GM06990 (cell line): ENCODE results near the gene PAX2.

Experiments used
- DNase-seq: peaks from one replicate; pipeline ENCODE4 v3.0.0-alpha.2; 2011; ENCODE audit not compliant: insufficient read length; ENCODE audit errors: extremely low read depth
- H3K27me3 ChIP-seq: replicated peaks from 2 replicates; pipeline ENCODE4 v1.6.0; 2011; ENCODE audit warnings: low read length; ENCODE audit not compliant: control insufficient read depth, insufficient read depth
- H3K36me3 ChIP-seq: 2 replicates; pipeline ENCODE4 v1.5.1; 2011; ENCODE audit warnings: low read length; ENCODE audit not compliant: control insufficient read depth, insufficient read depth
- H3K4me3 ChIP-seq: replicated peaks from 2 replicates; pipeline ENCODE4 v1.5.1; 2011; ENCODE audit warnings: low read depth, mild to moderate bottlenecking, control low read depth, low read length
- CTCF ChIP-seq: IDR thresholded peaks from 2 replicates; pipeline ENCODE4 v1.5.1; 2011; ENCODE audit warnings: low read length, control low read depth, mild to moderate bottlenecking, inconsistent platforms; ENCODE audit not compliant: insufficient read depth, poor library complexity, severe bottlenecking

Gene PAX2

GRCh38 chr10:100731407-100732240 lies 13.8 kb upstream of the PAX2 start:
- TF ChIP-seq CTCF: no peak
- no peak for DNase-seq
- no peaks in the 10 kb centered on the region for H3K36me3 ChIP-seq
- H3K4me3 ChIP-seq: no peak overlapping the region
- peaks cover 4% of the 10 kb centered on the region for H3K27me3 ChIP-seq

DNA sequence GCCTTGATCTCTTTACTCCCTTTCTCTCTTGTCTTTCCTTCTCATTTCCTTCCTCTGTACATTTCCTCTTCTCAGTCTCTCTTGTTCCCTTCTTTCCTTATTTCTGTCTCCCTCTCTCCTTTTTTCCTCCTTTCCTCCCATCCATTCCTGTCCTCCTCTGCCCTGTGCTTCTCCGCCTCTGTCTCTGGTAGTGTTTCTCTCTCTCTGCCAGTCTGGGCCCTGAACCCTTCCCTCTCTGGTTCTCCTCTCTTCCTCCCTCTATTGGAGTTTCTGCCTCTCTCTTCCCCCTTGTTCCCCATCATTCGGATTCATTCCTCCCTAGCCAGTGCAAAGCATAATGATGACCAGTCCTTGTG lies 13.2 kb upstream of the PAX2 start:
- no peak overlapping the region for H3K4me3 ChIP-seq
- no peaks in the 10 kb centered on the region for H3K36me3 ChIP-seq
- DNase-seq: no peak
- peaks cover 7% of the 10 kb centered on the region for H3K27me3 ChIP-seq
- TF ChIP-seq CTCF: no peak

DNA sequence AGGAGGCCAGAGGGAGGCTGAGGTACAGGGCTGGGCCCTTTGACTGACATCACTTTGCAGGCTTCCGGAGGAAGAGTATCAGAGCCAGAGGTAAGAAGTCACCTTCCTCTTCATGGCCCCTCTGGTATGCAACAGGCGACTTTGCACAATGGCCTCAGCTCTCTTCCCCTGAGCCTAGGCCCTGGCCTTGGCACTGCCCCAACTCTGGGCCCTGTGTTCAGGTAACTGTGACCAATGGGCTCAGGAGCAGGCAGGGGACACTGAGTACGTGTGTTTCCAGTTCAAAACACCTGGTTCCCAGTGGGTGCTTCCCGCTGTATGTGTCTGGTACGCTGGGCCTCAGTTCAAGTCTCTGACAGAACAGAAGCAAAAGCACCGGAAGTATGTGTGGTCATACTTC lies 12.1 kb upstream of the PAX2 start:
- H3K36me3 ChIP-seq: no peaks in the 10 kb centered on the region
- TF ChIP-seq CTCF: no peak
- peaks cover 11% of the 10 kb centered on the region for H3K27me3 ChIP-seq
- no peak overlapping the region for H3K4me3 ChIP-seq
- DNase-seq: no peak

DNA sequence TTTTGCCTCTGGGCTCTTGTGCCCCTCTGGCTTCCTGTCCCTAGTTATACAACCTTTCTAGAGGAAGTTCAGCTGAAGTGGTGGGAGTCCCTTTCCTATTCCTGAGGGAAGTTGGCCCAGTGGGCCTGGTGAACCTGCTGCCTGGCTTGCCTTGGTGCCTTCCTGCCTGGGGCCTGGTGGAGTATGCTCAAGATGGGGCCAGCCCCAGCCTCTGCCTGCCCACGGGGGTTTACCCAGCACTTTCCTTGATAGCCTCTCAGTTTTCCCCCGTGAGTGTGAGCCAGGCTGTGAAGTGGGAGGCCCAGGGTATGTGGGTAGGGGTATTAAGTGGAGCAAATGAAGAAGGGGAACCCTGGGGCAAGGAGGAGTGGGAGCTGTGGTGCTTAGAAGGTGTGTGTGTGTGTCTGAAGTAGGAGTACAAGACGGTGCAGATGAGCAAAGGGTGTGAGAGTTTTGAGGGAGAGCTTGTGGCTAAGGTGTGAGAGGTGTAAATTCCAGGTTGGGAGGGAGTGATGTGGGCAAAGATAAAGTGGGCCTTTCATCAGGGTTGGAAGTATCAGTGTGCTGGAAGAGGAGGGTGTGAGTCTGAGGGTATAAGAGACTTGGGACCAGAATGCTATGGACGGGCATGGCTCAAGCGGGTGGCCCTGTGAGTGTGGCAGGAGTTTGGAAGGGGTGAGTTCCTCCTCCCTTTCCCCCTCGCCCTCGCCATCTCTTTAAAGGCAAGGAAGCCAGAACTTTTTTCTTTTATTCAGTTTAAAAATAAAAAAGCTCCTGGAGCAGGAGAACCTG lies 10.9 kb upstream of the PAX2 start:
- Histone ChIP-seq H3K36me3 (no peaks in the 10 kb centered on the region), H3K27me3 (peaks cover 11% of the 10 kb centered on the region), H3K4me3 (no peak overlapping the region)
- no peak for DNase-seq
- no peak for TF ChIP-seq CTCF

DNA sequence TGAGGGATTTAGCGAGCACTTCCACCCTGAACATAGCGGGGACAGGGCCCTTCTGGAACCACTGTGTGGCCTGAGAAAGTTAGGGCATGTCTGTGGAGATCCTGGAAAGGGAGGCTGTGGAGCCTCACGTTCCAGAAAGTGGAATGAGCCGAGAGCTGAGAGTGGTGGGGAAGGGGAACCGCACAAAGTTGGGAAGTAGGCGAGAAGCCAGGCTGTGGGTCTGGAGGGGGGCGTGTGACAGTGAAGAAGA lies 10.4 kb upstream of the PAX2 start:
- Histone ChIP-seq H3K4me3 (no peak overlapping the region), H3K36me3 (no peaks in the 10 kb centered on the region), H3K27me3 (peaks cover 11% of the 10 kb centered on the region)
- TF ChIP-seq CTCF: no peak
- DNase-seq: no peak
